HFFc6 (cell line): ENCODE measurements around the gene RGS14. TPM values are rescaled to one million over a fixed set of nuclear protein-coding genes. Genes with fewer than 3 reads are reported as not detected.
A peak's percentile ranks its signal among the peaks of the same experiment; 100 is the strongest.

Experiments used
- DNase-seq: peaks from one replicate; pipeline ENCODE4 v3.0.0-alpha.2; 2018
- H3K27ac Mint-ChIP-seq: 2 replicates; pipeline ENCODE4 v1.8.0; 2020; ENCODE audit warnings: mild to moderate bottlenecking, mixed read lengths
- H3K27me3 Mint-ChIP-seq: 2 replicates; pipeline ENCODE4 v1.8.0; 2021; ENCODE audit warnings: mild to moderate bottlenecking, moderate library complexity, mixed read lengths; ENCODE audit not compliant: insufficient read depth
- H3K36me3 Mint-ChIP-seq: 2 replicates; pipeline ENCODE4 v1.8.0; 2021; ENCODE audit warnings: low read depth, mixed read lengths
- H3K4me1 Mint-ChIP-seq: 2 replicates; pipeline ENCODE4 v1.8.0; 2020; ENCODE audit warnings: low read depth, mixed read lengths
- H3K4me3 Mint-ChIP-seq: 2 replicates; pipeline ENCODE4 v1.8.0; 2020; ENCODE audit warnings: mild to moderate bottlenecking, moderate library complexity, mixed read lengths
- H3K9me3 Mint-ChIP-seq: 2 replicates; pipeline ENCODE4 v1.8.0; 2020; ENCODE audit warnings: mild to moderate bottlenecking, mixed read lengths
- total RNA-seq, 6 experiments: library from RNA; stranded (reverse); fragmentation: NEBNext Ultra II Directional; extraction: Animal tissue kit (Norgen Biotek cat#: 25700); gene quantifications; 2 replicates in 1 of 6; 3 replicates in 5 of 6; pipeline ENCODE4 v1.2.3, GENCODE V29; 2021
- TF ChIP-seq, protein P1 (sequence below): fragments of 200-600 bp; sonication (generic); IDR thresholded peaks from 2 replicates; pipeline ENCODE4 v1.5.0; 2021; ENCODE audit warnings: antibody characterized with exemption, mild to moderate bottlenecking

Gene RGS14
- total RNA-seq, 6 experiments from 2014 or later: 1.0 to 2.2 (median 1.2) TPM

DNA sequence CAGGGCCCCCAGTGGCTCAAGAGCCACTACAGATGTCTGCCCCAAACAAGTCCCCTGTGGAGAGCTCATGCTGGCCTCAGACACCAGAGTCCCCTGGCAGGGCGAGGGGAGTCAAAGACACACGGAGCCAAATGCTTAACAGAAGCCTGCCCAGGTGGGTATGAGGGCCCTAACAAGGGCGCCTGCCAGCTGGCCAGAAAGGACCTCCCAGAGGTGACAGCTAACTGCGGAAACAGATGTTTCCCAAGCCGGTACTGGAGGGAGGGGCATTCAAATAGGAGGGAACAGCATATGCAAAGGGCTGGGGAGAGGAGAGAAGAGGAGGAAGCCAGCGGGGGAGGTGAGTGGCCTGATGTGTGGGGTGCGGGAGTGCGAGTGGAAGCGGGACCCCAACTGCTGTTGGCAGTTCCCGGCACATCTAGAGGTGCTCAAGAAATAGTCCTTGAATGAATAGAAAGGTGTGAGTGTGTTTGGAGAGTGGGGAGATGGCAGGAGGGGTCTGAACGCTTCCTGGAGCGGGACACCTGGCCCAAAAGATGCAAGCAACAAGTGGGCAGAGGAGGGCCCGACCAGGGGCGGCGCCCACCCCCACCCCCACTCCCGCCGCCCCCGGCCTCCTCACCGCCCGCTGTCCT, 46.9 kb upstream of the RGS14 start:
- peaks cover 17% of the 10 kb centered on the region for H3K36me3 Mint-ChIP-seq
- H3K4me3 Mint-ChIP-seq: peak overlapping the region; percentile 90
- TF ChIP-seq, protein P1, sequence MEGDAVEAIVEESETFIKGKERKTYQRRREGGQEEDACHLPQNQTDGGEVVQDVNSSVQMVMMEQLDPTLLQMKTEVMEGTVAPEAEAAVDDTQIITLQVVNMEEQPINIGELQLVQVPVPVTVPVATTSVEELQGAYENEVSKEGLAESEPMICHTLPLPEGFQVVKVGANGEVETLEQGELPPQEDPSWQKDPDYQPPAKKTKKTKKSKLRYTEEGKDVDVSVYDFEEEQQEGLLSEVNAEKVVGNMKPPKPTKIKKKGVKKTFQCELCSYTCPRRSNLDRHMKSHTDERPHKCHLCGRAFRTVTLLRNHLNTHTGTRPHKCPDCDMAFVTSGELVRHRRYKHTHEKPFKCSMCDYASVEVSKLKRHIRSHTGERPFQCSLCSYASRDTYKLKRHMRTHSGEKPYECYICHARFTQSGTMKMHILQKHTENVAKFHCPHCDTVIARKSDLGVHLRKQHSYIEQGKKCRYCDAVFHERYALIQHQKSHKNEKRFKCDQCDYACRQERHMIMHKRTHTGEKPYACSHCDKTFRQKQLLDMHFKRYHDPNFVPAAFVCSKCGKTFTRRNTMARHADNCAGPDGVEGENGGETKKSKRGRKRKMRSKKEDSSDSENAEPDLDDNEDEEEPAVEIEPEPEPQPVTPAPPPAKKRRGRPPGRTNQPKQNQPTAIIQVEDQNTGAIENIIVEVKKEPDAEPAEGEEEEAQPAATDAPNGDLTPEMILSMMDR: no peak
- H3K27ac Mint-ChIP-seq: peak overlapping the region; percentile 59; the same call in 1 of the 2 replicates
- H3K4me1 Mint-ChIP-seq: peaks cover 35% of the 10 kb centered on the region
- peaks cover 12% of the 10 kb centered on the region for H3K27me3 Mint-ChIP-seq
- no peak for DNase-seq
- no peaks in the 10 kb centered on the region for H3K9me3 Mint-ChIP-seq

DNA sequence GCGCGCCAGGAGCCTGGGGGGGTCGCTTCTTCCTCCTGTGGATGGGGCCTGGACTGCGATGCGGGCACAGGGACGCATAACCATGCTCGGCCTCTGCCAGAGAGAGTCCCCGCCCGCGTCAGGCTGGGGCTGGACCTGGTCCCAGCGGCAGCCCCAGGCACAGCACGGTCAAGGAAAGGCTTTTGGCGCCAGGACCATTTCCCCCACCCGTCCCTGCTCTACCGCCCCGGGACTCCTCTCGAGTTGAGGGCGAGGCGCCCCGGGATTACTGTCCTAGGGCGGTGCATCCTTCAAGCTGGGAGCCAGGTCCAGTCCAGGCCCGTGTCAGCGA, 46.4 kb upstream of the RGS14 start:
- Mint-ChIP-seq H3K4me3 (peak overlapping the region; percentile 90), H3K4me1 (peaks cover 30% of the 10 kb centered on the region), H3K36me3 (peaks cover 13% of the 10 kb centered on the region), H3K27me3 (peaks cover 8% of the 10 kb centered on the region; the same call in 1 of the 2 replicates), H3K9me3 (no peaks in the 10 kb centered on the region), H3K27ac (peak overlapping the region; percentile 85; the same call in 1 of the 2 replicates)
- TF ChIP-seq, protein P1: no peak
- DNase-seq: no peak

GRCh38 chr5:177311723-177312648, 45.7 kb upstream of the RGS14 start, which contains the start of gene MXD3:
MXD3 (minus strand) TSS chr5:177311898; CDS start chr5:177311830, 68 bp downstream.
- no peaks in the 10 kb centered on the region for H3K9me3 Mint-ChIP-seq

GRCh38 chr5:177312649-177313181, 45.0 kb upstream of the RGS14 start:
- H3K27ac Mint-ChIP-seq: peak overlapping the region; percentile 78
- DNase-seq: peak; percentile 37
- peak overlapping the region; percentile 76 for H3K4me3 Mint-ChIP-seq
- H3K27me3 Mint-ChIP-seq: peaks cover 8% of the 10 kb centered on the region; the same call in 1 of the 2 replicates
- peaks cover 30% of the 10 kb centered on the region for H3K4me1 Mint-ChIP-seq
- no peaks in the 10 kb centered on the region for H3K9me3 Mint-ChIP-seq
- TF ChIP-seq, protein P1: peak; percentile 16; the same call in 1 of the 2 replicates
- peaks cover 7% of the 10 kb centered on the region; the same call in 1 of the 2 replicates for H3K36me3 Mint-ChIP-seq

More at GRCh38 chr5:177311723-177312648, 45.7 kb upstream of the RGS14 start, which contains the start of gene MXD3:
- Mint-ChIP-seq H3K36me3 (peaks cover 8% of the 10 kb centered on the region), H3K27ac (peak within 1 kb of the TSS; percentile 85), H3K27me3 (peaks cover 8% of the 10 kb centered on the region; the same call in 1 of the 2 replicates), H3K4me1 (peaks cover 30% of the 10 kb centered on the region), H3K4me3 (peak within 1 kb of the TSS; percentile 90)
- DNase-seq: peak; percentile 95
- TF ChIP-seq, protein P1: no peak

DNA sequence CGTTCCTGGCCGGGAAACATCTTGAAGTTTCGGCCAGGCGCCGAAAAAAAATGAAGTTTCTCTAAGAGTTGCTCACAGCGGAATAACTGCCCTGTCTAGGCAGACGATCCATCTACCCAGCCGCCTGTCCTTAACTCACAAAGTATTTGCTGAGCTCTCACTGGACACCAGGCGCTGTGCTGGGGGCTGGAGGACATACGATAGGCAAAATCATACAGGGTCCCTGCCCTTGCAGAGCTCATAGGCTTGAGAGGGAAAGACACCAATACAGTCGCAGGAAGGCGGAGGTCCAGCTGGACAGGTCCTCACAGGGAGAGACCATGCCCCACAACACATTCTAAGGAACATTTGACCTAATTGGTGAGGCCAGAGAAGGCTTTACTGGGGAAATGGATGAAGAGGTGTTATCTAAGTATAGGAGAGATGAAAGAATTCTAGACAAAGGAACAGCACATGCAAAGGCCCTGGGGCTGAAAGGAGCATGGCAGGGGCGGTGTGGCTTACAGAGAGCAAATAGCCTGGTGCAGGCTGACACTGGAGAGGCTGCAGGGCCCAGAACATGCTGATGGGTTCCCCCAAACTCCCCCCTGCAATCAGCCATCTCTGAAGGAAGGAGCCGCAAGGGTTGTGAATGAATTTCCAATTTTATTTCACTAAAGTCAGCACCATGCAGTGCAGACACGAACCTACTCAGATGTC, 44.0 kb upstream of the RGS14 start:
- peaks cover 5% of the 10 kb centered on the region; the same call in 1 of the 2 replicates for H3K36me3 Mint-ChIP-seq
- peaks cover 8% of the 10 kb centered on the region; the same call in 1 of the 2 replicates for H3K27me3 Mint-ChIP-seq
- TF ChIP-seq, protein P1: no peak
- no peak overlapping the region for H3K4me3 Mint-ChIP-seq
- no peaks in the 10 kb centered on the region for H3K9me3 Mint-ChIP-seq
- H3K4me1 Mint-ChIP-seq: peaks cover 35% of the 10 kb centered on the region
- H3K27ac Mint-ChIP-seq: no peak overlapping the region; the same call in 1 of the 2 replicates
- DNase-seq: no peak
